ENCODE measurements around the gene STUB1.

Gene STUB1

GRCh38 chr16:722835-723633, 42.8 kb downstream of the STUB1 start:
- no peak for FAIRE-seq
- no peak for DNase-seq (ENCODE audit: insufficient read length, low spot score)

GRCh38 chr16:723695-724094, 43.5 kb downstream of the STUB1 start:
- FAIRE-seq (no peak), DNase-seq (ENCODE audit: insufficient read length, low spot score) (no peak)

GRCh38 chr16:724188-725040, 44.2 kb downstream of the STUB1 start:
- DNase-seq (ENCODE audit: insufficient read length, low spot score) (no peak), FAIRE-seq (no peak)

- FAIRE-seq (no peak), DNase-seq (ENCODE audit: insufficient read length, low spot score) (no peak)
Measured at GRCh38 chr16:725041-725376, 44.8 kb downstream of the STUB1 start.

GRCh38 chr16:725463-726187, 45.4 kb downstream of the STUB1 start:
- no peak for DNase-seq (ENCODE audit: insufficient read length, low spot score)
- no peak for FAIRE-seq

- DNase-seq (ENCODE audit: insufficient read length, low spot score) (no peak), FAIRE-seq (no peak)
Measured at GRCh38 chr16:726188-726437, 45.9 kb downstream of the STUB1 start.

- FAIRE-seq (peak; percentile 48), DNase-seq (ENCODE audit: insufficient read length, low spot score) (peak; percentile 90)
Measured at GRCh38 chr16:726438-727290, 46.5 kb downstream of the STUB1 start, which contains the start of the genes CCDC78 and HAGHL. Gene CCDC78 (minus strand): TSS chr16:726443. CDS start chr16:726367, 76 bp downstream. Gene HAGHL (plus strand): TSS chr16:727106. CDS start chr16:727510, 404 bp downstream.

GRCh38 chr16:727291-727977, 47.2 kb downstream of the STUB1 start:
- no peak for DNase-seq (ENCODE audit: insufficient read length, low spot score)
- no peak for FAIRE-seq

- DNase-seq (ENCODE audit: insufficient read length, low spot score) = peak; percentile 91
- peak; percentile 87 for FAIRE-seq
Measured at GRCh38 chr16:728131-728889, 48.1 kb downstream of the STUB1 start.

- no peak for FAIRE-seq
- DNase-seq (ENCODE audit: insufficient read length, low spot score) = no peak
Measured at GRCh38 chr16:728890-729744, 48.9 kb downstream of the STUB1 start.

GRCh38 chr16:729768-730665, 49.8 kb downstream of the STUB1 start:
- no peak for DNase-seq (ENCODE audit: insufficient read length, low spot score)
- no peak for FAIRE-seq

GRCh38 chr16:730666-731509, 50.7 kb downstream of the STUB1 start:
- FAIRE-seq (no peak), DNase-seq (ENCODE audit: insufficient read length, low spot score) (no peak)

- FAIRE-seq (no peak), DNase-seq (ENCODE audit: insufficient read length, low spot score) (no peak)
Measured at GRCh38 chr16:732332-732731, 52.1 kb downstream of the STUB1 start.
